Immature natural killer cell (primary cell): Measurements from ENCODE around the gene FGA. TPM values are rescaled to one million over a fixed set of nuclear protein-coding genes. Genes with fewer than 3 reads are reported as not detected.

Experiments
- DNase-seq, 3 donors: peaks; one replicate each; pipeline ENCODE4 v3.0.0; 2022; ENCODE audit warnings: mixed read lengths in 1 of 3
- H3K27ac Mint-ChIP-seq, 6 donors: one replicate each; pipeline ENCODE4 v1.8.0; 2020; ENCODE audit warnings: mixed read lengths in 6 of 6, mild to moderate bottlenecking in 5 of 6, inconsistent platforms in 4 of 6, moderate library complexity in 3 of 6
- H3K27me3 Mint-ChIP-seq, 3 donors: one replicate each; pipeline ENCODE4 v1.8.0; 2020 to 2021; ENCODE audit warnings: low read depth in 3 of 3, mild to moderate bottlenecking in 3 of 3, mixed read lengths in 3 of 3, moderate library complexity in 3 of 3, inconsistent platforms in 1 of 3
- H3K36me3 Mint-ChIP-seq, 3 donors: one replicate each; pipeline ENCODE4 v1.8.0; 2020; ENCODE audit warnings: mixed read lengths in 3 of 3, inconsistent platforms in 2 of 3, mild to moderate bottlenecking in 2 of 3
- H3K4me1 Mint-ChIP-seq, 2 donors: one replicate each; pipeline ENCODE4 v1.8.0; 2020; ENCODE audit warnings: inconsistent platforms in 2 of 2, mild to moderate bottlenecking in 2 of 2, mixed read lengths in 2 of 2, moderate library complexity in 1 of 2
- H3K4me3 Mint-ChIP-seq, 5 donors: one replicate each; pipeline ENCODE4 v1.8.0; 2020; ENCODE audit warnings: mild to moderate bottlenecking in 5 of 5, mixed read lengths in 5 of 5, inconsistent platforms in 3 of 5, moderate library complexity in 3 of 5
- H3K9me3 Mint-ChIP-seq, 6 donors: one replicate each; pipeline ENCODE4 v1.8.0; 2020; ENCODE audit warnings: mild to moderate bottlenecking in 6 of 6, mixed read lengths in 6 of 6, inconsistent platforms in 4 of 6, moderate library complexity in 3 of 6
- polyA plus RNA-seq, 3 donors: library from polyadenylated mRNA; unstranded; fragments of 300-500 nt; fragmentation: Illumina TruSeq; gene quantifications; one replicate each; pipeline ENCODE4 v1.2.3, GENCODE V29; 2021

The FGA gene
- not detected for polyA plus RNA-seq

DNA sequence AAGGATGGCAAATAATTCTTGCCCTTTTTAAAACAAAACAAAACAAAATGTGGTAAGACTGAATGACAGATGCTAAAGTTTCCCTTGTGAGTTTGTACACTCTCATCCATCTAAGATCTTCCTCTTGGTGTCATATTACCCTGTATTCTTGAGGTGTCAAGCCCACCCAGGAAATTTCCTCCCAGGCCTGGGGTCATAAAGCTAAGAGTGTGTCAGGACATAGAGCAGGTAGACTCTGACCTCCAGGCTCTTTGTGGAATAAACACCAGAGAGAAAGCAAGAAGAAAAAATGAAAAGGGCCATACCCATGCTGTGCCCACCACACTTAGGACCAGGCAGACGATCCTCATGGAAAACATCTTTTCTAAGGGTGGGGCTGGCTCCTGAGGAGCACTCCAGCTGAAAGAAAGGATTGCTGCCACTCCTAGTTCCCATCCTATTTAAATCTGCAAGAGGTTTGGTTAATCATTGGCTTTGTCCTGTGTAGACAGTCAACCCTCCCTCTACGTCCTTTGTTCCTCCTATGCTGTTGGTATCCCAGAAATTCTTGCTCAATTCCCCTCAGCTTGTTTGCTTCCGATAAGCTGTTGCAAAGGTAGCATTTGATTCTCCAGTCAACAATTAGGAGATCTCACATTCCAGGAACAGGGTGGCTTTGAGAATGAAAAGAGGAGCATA lies at the start of gene FGA:
TSS of gene FGA (minus strand) at position 414 of the 678 bp plus-strand sequence. CDS start at position 359, 55 bp downstream.
- Mint-ChIP-seq H3K36me3 (no peaks in the 10 kb centered on the region), H3K27me3 (peaks cover 0 to 6% (median 2%) of the 10 kb centered on the region in 3 donors), H3K9me3 (no peaks in the 10 kb centered on the region), H3K4me3 (no peak within 1 kb of the TSS), H3K27ac (no peak within 1 kb of the TSS), H3K4me1 (no peaks in the 10 kb centered on the region)
- DNase-seq, result no peak

DNA sequence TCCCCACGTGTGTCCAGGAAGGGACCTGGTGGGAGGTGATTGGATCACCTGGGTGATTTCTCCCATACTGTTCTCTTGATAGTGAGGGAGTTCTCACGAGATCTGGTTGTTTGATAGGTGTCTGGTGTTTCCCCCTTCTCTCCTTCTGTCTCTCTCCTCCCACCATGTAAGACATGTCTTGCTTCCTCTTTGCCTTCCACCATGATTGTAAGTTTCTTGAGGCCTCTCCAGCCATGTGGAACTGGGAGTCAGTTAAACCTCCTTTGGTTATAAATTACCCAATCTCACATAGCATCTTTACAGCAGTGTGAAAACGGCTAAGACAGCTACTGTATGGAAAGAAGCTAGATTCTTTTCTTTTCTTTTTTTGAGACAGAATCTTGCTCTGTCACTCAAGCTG lies 43.5 kb upstream of the FGA start:
- Mint-ChIP-seq H3K27me3 (peaks cover 0 to 8% (median 2%) of the 10 kb centered on the region in 3 donors), H3K36me3 (no peaks in the 10 kb centered on the region), H3K4me1 (no peaks in the 10 kb centered on the region), H3K4me3 (no peak overlapping the region), H3K9me3 (peaks cover 0 to 7% (median 0%) of the 10 kb centered on the region in 6 donors), H3K27ac (no peak overlapping the region)
- DNase-seq, result no peak

DNA sequence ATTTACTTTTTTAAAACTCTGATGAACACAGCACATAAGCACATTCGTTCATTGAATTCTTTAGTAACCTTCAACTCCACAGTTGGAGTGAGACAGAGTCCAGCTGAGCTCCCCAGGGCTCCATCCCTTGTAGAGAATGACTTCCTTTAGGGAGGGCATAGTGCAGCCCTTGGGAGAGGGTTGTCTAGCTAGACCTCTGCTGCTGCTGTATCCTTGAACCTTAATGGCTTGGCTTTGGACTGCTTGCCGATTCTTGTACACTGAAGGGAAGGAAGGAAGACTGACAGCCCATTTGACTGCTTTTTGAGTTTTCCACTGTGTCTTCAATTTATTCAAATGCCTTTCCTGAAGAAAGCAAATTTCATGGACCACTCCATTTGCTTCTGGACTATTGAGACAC lies 41.3 kb upstream of the FGA start:
- DNase-seq, result no peak
- H3K4me3 Mint-ChIP-seq, result no peak overlapping the region
- H3K27ac Mint-ChIP-seq, result no peak overlapping the region
- H3K27me3 Mint-ChIP-seq, result peaks cover 0 to 5% (median 0%) of the 10 kb centered on the region in 3 donors
- H3K4me1 Mint-ChIP-seq, result no peaks in the 10 kb centered on the region
- H3K36me3 Mint-ChIP-seq, result no peaks in the 10 kb centered on the region
- peaks cover 0 to 7% (median 0%) of the 10 kb centered on the region in 6 donors for H3K9me3 Mint-ChIP-seq

- no peak for DNase-seq
- Mint-ChIP-seq H3K9me3 (peaks cover 0 to 7% (median under 1%) of the 10 kb centered on the region in 6 donors), H3K4me3 (no peak overlapping the region), H3K27ac (no peak overlapping the region), H3K36me3 (no peaks in the 10 kb centered on the region), H3K27me3 (peaks cover 5 to 7% (median 5%) of the 10 kb centered on the region in 3 donors), H3K4me1 (no peaks in the 10 kb centered on the region)
Observed at GRCh38 chr4:154630324-154630723, 39.8 kb upstream of the FGA start.

DNA sequence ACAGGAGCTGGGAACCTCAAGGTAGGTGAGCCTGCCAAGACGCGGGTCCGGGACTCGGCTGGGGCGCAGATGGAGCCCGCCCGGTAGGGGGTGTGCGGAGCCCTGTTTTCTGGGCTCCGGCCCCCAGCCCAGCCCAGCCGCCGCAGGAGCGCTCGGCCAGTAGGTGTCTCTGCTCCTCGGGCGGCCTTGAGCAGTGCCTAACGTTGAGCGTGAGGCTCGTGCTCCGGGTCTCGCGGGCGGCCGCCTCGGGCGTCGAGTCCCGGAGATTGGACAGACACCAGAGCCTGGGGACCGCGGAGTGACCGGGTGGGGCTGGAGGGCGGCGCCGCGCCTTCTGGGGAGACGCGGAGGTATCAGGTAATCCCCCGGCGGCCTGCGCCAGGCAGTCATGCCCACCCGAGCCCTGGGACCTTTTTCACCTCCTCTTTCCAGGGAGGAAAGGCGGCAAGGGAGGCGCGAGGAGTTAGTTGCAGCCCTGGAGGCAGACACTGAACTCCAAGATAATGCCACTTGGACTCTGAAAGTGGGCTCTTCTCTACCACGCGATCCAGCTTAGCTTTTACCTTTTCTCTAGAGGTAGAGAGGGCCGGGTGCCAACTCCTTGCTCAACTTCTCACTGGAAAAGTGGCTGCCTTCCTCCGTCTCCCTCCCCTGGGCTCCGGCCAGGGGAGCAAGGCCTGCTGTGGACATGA lies 36.4 kb upstream of the FGA start:
- Mint-ChIP-seq H3K9me3 (peaks cover 0 to 4% (median 0%) of the 10 kb centered on the region in 6 donors), H3K4me3 (no peak overlapping the region)

GRCh38 chr4:154625971-154626370 lies 35.4 kb upstream of the FGA start:
- Mint-ChIP-seq H3K36me3 (no peaks in the 10 kb centered on the region), H3K9me3 (peaks cover 0 to 4% (median 0%) of the 10 kb centered on the region in 6 donors), H3K27ac (no peak overlapping the region), H3K4me3 (no peak overlapping the region), H3K27me3 (peaks cover under 1 to 7% (median 5%) of the 10 kb centered on the region in 3 donors), H3K4me1 (no peaks in the 10 kb centered on the region)
- no peak for DNase-seq

More for the DNA sequence above, 36.4 kb upstream of the FGA start:
- no peaks in the 10 kb centered on the region for H3K4me1 Mint-ChIP-seq
- H3K27me3 Mint-ChIP-seq, result peaks cover 3 to 7% (median 5%) of the 10 kb centered on the region in 3 donors
- peak in 1 of 3 donors; percentile 5 for DNase-seq
- no peaks in the 10 kb centered on the region for H3K36me3 Mint-ChIP-seq
- H3K27ac Mint-ChIP-seq, result no peak overlapping the region

- Mint-ChIP-seq H3K4me1 (no peaks in the 10 kb centered on the region), H3K27me3 (peaks cover 0 to 7% (median 5%) of the 10 kb centered on the region in 3 donors), H3K27ac (no peak overlapping the region), H3K9me3 (peaks cover 0 to 2% (median 0%) of the 10 kb centered on the region in 6 donors), H3K4me3 (no peak overlapping the region), H3K36me3 (no peaks in the 10 kb centered on the region)
- DNase-seq, result no peak
Observed at GRCh38 chr4:154623995-154624394, 33.5 kb upstream of the FGA start.

GRCh38 chr4:154623436-154623835 lies 32.9 kb upstream of the FGA start:
- H3K27me3 Mint-ChIP-seq, result peaks cover 0 to 7% (median 5%) of the 10 kb centered on the region in 3 donors
- H3K27ac Mint-ChIP-seq, result no peak overlapping the region
- no peak overlapping the region for H3K4me3 Mint-ChIP-seq
- no peaks in the 10 kb centered on the region for H3K4me1 Mint-ChIP-seq
- peaks cover 0 to 2% (median 0%) of the 10 kb centered on the region in 6 donors for H3K9me3 Mint-ChIP-seq
- no peak for DNase-seq
- H3K36me3 Mint-ChIP-seq, result no peaks in the 10 kb centered on the region

DNA sequence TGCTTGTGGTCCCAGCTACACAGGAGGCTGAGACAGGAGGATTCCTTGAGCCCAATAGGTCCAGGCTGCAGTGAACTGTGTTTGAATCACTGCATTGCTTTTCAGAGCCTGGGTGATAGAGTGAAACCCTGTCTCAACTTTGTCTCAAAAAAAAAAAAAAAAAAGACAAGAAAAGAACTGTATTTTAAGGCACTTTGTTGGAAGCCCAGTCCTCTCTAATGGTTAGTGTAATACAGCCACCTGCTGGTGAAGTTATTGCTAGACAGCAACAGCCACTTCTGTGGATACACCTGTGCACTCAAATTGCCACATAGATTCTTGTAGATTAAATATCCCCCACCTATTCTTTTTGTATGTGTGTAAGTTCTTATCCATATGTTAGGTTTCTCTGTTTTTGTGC lies 32.1 kb upstream of the FGA start:
- Mint-ChIP-seq H3K27me3 (peaks cover 0 to 7% (median 5%) of the 10 kb centered on the region in 3 donors), H3K36me3 (no peaks in the 10 kb centered on the region), H3K4me1 (no peaks in the 10 kb centered on the region), H3K9me3 (peaks cover 0 to 2% (median 0%) of the 10 kb centered on the region in 6 donors), H3K27ac (no peak overlapping the region), H3K4me3 (no peak overlapping the region)
- DNase-seq, result peak in 2 of 3 donors; percentile 13 to 15

DNA sequence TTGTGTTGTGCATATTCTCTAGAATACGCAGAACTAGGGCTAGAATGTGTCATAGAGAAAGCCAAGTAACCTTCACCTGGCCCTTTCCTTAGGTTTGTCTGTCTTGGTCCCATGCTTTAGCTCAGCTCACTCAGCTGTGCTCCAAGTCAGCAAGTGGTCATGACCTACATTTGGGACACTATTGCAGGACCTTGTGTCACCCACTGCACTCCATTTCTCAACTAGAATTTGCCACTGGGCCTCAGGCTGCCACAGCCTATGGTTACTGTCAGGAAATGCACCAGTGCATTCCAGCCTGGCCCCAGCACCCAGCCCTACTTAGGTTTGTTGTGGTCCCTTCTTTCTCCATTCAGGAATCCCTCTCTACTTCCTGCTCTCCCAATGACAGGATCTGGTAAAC lies 29.6 kb upstream of the FGA start:
- no peaks in the 10 kb centered on the region for H3K9me3 Mint-ChIP-seq
- DNase-seq, result no peak
- H3K4me3 Mint-ChIP-seq, result no peak overlapping the region
- no peaks in the 10 kb centered on the region for H3K27me3 Mint-ChIP-seq
- H3K36me3 Mint-ChIP-seq, result no peaks in the 10 kb centered on the region
- peaks cover 6 to 11% of the 10 kb centered on the region in 2 donors for H3K4me1 Mint-ChIP-seq
- H3K27ac Mint-ChIP-seq, result no peak overlapping the region

- H3K27ac Mint-ChIP-seq, result no peak overlapping the region
- H3K9me3 Mint-ChIP-seq, result no peaks in the 10 kb centered on the region
- H3K36me3 Mint-ChIP-seq, result no peaks in the 10 kb centered on the region
- H3K27me3 Mint-ChIP-seq, result no peaks in the 10 kb centered on the region
- no peak overlapping the region for H3K4me3 Mint-ChIP-seq
- H3K4me1 Mint-ChIP-seq, result peaks cover 6 to 11% of the 10 kb centered on the region in 2 donors
- DNase-seq, result peak; percentile 21 to 22 (median 21)
Observed at GRCh38 chr4:154618708-154619315, 28.3 kb upstream of the FGA start.

DNA sequence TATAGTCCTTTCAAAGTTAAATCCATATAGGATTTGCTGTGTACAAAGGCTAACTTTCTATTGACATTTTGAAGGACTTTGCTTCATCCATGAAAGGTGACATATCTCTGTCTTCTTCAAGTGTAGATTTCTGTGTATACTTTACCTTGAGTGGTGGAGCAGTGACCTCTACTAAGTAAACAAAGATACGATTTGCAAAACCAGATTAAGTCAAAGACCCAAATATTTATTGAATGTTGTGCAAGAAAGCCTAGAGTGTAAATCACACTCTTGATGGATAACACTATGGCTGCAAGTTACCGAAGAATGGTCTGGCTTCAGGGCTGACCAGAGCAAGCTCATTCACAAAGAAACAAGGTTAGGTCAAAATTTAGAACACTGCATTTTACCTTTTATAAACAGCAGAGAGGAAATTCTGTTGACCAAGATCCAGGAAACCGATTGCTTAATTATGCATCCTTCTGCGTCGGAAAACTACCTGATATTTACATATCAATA lies 27.3 kb upstream of the FGA start:
- H3K27ac Mint-ChIP-seq, result no peak overlapping the region
- H3K27me3 Mint-ChIP-seq, result no peaks in the 10 kb centered on the region
- peaks cover 6 to 11% of the 10 kb centered on the region in 2 donors for H3K4me1 Mint-ChIP-seq
- H3K36me3 Mint-ChIP-seq, result no peaks in the 10 kb centered on the region
- H3K4me3 Mint-ChIP-seq, result no peak overlapping the region
- no peak for DNase-seq
- H3K9me3 Mint-ChIP-seq, result no peaks in the 10 kb centered on the region

GRCh38 chr4:154616731-154617130 lies 26.2 kb upstream of the FGA start:
- Mint-ChIP-seq H3K4me1 (peaks cover 6 to 11% of the 10 kb centered on the region in 2 donors), H3K27ac (peak overlapping the region in 1 of 6 donors; percentile 63), H3K9me3 (no peaks in the 10 kb centered on the region), H3K27me3 (no peaks in the 10 kb centered on the region), H3K4me3 (peak overlapping the region in 1 of 5 donors; percentile 15), H3K36me3 (no peaks in the 10 kb centered on the region)
- DNase-seq, result peak in 1 of 3 donors; percentile 2

DNA sequence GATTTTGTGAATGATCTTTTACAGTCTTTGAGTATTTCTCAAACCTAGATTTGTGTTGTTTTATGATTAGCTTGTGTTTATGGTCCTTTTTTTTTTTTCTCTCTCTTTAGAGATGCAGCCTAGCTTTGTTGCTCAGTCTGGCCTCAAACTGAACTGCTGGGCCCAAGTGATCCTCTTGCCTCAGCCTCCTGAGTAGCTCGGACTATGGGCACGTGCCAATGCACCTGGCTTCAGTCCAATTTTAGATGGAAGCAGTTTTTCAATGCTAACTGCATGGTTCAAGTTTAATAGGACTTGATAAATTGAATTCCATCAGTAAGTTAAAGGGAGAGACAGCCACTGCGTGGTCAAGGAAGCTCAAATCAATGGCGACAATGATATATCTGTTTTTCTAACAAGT lies 25.7 kb upstream of the FGA start:
- Mint-ChIP-seq H3K4me3 (peak overlapping the region in 2 of 5 donors; percentile 3 to 46), H3K27ac (peak overlapping the region in 2 of 6 donors; percentile 20 to 22), H3K36me3 (no peaks in the 10 kb centered on the region), H3K4me1 (peaks cover 6 to 11% of the 10 kb centered on the region in 2 donors), H3K27me3 (no peaks in the 10 kb centered on the region), H3K9me3 (no peaks in the 10 kb centered on the region)
- no peak for DNase-seq
